ENCODE measurements around the gene SUPT20HL1. TPM values are rescaled to one million over a fixed set of nuclear protein-coding genes. Genes with fewer than 3 reads are reported as not detected.
"Not testable (repeated sequence)": the region's sequence is repeated elsewhere in the genome, so short reads cannot be mapped to it uniquely, and the experiment has no call there.

SUPT20HL1 gene
- total RNA-seq, 1 experiment from 2014 or later = not detected

GRCh38 chrX:24377911-24378468 lies 17.6 kb downstream of the SUPT20HL1 start:
- no peak for ATAC-seq

GRCh38 chrX:24378706-24379105 lies 18.3 kb downstream of the SUPT20HL1 start:
- DNase-seq (no peak), ATAC-seq (no peak)
- Histone ChIP-seq H3K27ac (ENCODE audit: low read length) (no peak overlapping the region), H3K4me1 (ENCODE audit: insufficient read depth, low read length) (no peaks in the 10 kb centered on the region), H3K36me3 (ENCODE audit: low read depth, low read length) (no peaks in the 10 kb centered on the region), H3F3A (ENCODE audit: low read length, unreplicated experiment) (no peaks in the 10 kb centered on the region), H3K9me2 (replicated peaks; ENCODE audit: low read length) (no peaks in the 10 kb centered on the region), H3K9ac (ENCODE audit: low read length) (no peak overlapping the region), H3K4me3 (ENCODE audit: low read length) (no peak overlapping the region), H2AFZ (ENCODE audit: low read length) (no peak overlapping the region), H3K27me3 (ENCODE audit: low read length) (peaks cover 30% of the 10 kb centered on the region), H3K4me2 (ENCODE audit: low read length) (no peak overlapping the region), H4K20me1 (ENCODE audit: low read length) (no peaks in the 10 kb centered on the region), H3K79me2 (ENCODE audit: low read length) (no peaks in the 10 kb centered on the region), H3K9me3 (ENCODE audit: low read length) (no peaks in the 10 kb centered on the region)
- CTCF ChIA-PET = no interaction called here
- BruUV-seq (replicated peaks) = no TSS peak
- POLR2A ChIA-PET (ENCODE audit: unreplicated experiment) = no interaction called here
- intact Hi-C loops (cut with micrococcal nuclease) = no loop called here
- TF ChIP-seq CTCF (conservative IDR thresholded peaks at IDR 0.05; ENCODE audit: low read depth, low read length) (no peak), EZH2phosphoT487 (IDR thresholded peaks at IDR 0.05; ENCODE audit: borderline replicate concordance, low read length) (no peak), EZH2 (IDR thresholded peaks at IDR 0.05; ENCODE audit: low read length, unreplicated experiment) (no peak)

More at GRCh38 chrX:24377911-24378468, 17.6 kb downstream of the SUPT20HL1 start:
- Histone ChIP-seq H3K9ac (ENCODE audit: low read length) (no peak overlapping the region), H3K4me1 (ENCODE audit: insufficient read depth, low read length) (no peaks in the 10 kb centered on the region), H3K36me3 (ENCODE audit: low read depth, low read length) (no peaks in the 10 kb centered on the region), H3K79me2 (ENCODE audit: low read length) (no peaks in the 10 kb centered on the region), H3K27ac (ENCODE audit: low read length) (no peak overlapping the region), H3K27me3 (ENCODE audit: low read length) (peaks cover 23% of the 10 kb centered on the region), H2AFZ (ENCODE audit: low read length) (no peak overlapping the region), H4K20me1 (ENCODE audit: low read length) (no peaks in the 10 kb centered on the region), H3K4me2 (ENCODE audit: low read length) (no peak overlapping the region), H3K4me3 (ENCODE audit: low read length) (no peak overlapping the region), H3F3A (ENCODE audit: low read length, unreplicated experiment) (no peaks in the 10 kb centered on the region), H3K9me2 (replicated peaks; ENCODE audit: low read length) (no peaks in the 10 kb centered on the region), H3K9me3 (ENCODE audit: low read length) (no peaks in the 10 kb centered on the region)
- no peak for DNase-seq
- no TSS peak for BruUV-seq (replicated peaks)
- TF ChIP-seq EZH2 (IDR thresholded peaks at IDR 0.05; ENCODE audit: low read length, unreplicated experiment) = no peak
- no peak for TF ChIP-seq CTCF (conservative IDR thresholded peaks at IDR 0.05; ENCODE audit: low read depth, low read length)
- TF ChIP-seq EZH2phosphoT487 (IDR thresholded peaks at IDR 0.05; ENCODE audit: borderline replicate concordance, low read length) = no peak
- intact Hi-C loops (cut with micrococcal nuclease) = no loop called here
- ChIA-PET POLR2A (ENCODE audit: unreplicated experiment) (no interaction called here), CTCF (no interaction called here)

- Histone ChIP-seq H3K9ac (ENCODE audit: low read length) (no peak overlapping the region), H3F3A (ENCODE audit: low read length, unreplicated experiment) (no peaks in the 10 kb centered on the region), H3K4me3 (ENCODE audit: low read length) (no peak overlapping the region), H2AFZ (ENCODE audit: low read length) (no peak overlapping the region), H3K79me2 (ENCODE audit: low read length) (no peaks in the 10 kb centered on the region), H4K20me1 (ENCODE audit: low read length) (no peaks in the 10 kb centered on the region), H3K27ac (ENCODE audit: low read length) (no peak overlapping the region), H3K9me3 (ENCODE audit: low read length) (no peaks in the 10 kb centered on the region), H3K36me3 (ENCODE audit: low read depth, low read length) (no peaks in the 10 kb centered on the region), H3K9me2 (replicated peaks; ENCODE audit: low read length) (no peaks in the 10 kb centered on the region), H3K4me1 (ENCODE audit: insufficient read depth, low read length) (no peaks in the 10 kb centered on the region), H3K27me3 (ENCODE audit: low read length) (peaks cover 46% of the 10 kb centered on the region), H3K4me2 (ENCODE audit: low read length) (no peak overlapping the region)
- TF ChIP-seq EZH2 (IDR thresholded peaks at IDR 0.05; ENCODE audit: low read length, unreplicated experiment) = no peak
- no peak for TF ChIP-seq EZH2phosphoT487 (IDR thresholded peaks at IDR 0.05; ENCODE audit: borderline replicate concordance, low read length)
- no peak for TF ChIP-seq CTCF (conservative IDR thresholded peaks at IDR 0.05; ENCODE audit: low read depth, low read length)
- no TSS peak for BruUV-seq (replicated peaks)
- ChIA-PET POLR2A (ENCODE audit: unreplicated experiment) (no interaction called here), CTCF (interaction anchor here (0.7 kb wide), 1 partner anchor 119 kb away, joined by 4 read pairs; no protein-coding TSS in a partner anchor)
- no peak for ATAC-seq
- intact Hi-C loops (cut with micrococcal nuclease) = no loop called here
- DNase-seq = no peak
Observed at GRCh38 chrX:24380262-24381187, 20.1 kb downstream of the SUPT20HL1 start.

- H3K79me2 ChIP-seq (ENCODE audit: low read length) = not testable (repeated sequence)
Observed at GRCh38 chrX:24382315-24382714, 21.9 kb downstream of the SUPT20HL1 start.

More at GRCh38 chrX:24382315-24382714, 21.9 kb downstream of the SUPT20HL1 start:
- H3F3A ChIP-seq (ENCODE audit: low read length, unreplicated experiment); H3K9me2 ChIP-seq (replicated peaks; ENCODE audit: low read length); intact Hi-C loops (cut with micrococcal nuclease); POLR2A ChIA-PET (ENCODE audit: unreplicated experiment); H3K4me1 ChIP-seq (ENCODE audit: insufficient read depth, low read length); H3K9ac ChIP-seq (ENCODE audit: low read length); H3K4me3 ChIP-seq (ENCODE audit: low read length); H3K27ac ChIP-seq (ENCODE audit: low read length); H2AFZ ChIP-seq (ENCODE audit: low read length); H4K20me1 ChIP-seq (ENCODE audit: low read length); ATAC-seq; DNase-seq; BruUV-seq (replicated peaks); H3K4me2 ChIP-seq (ENCODE audit: low read length); H3K36me3 ChIP-seq (ENCODE audit: low read depth, low read length); CTCF ChIA-PET; H3K9me3 ChIP-seq (ENCODE audit: low read length): not testable (repeated sequence)
- peaks cover 51% of the 10 kb centered on the region for H3K27me3 ChIP-seq (ENCODE audit: low read length)

Data from PC-3 (cell line).